OCI-LY1 (cell line): Measurements from ENCODE around the gene MMADHC.

Experiments
- H2AFZ ChIP-seq: fragments of 200-600 bp; sonication (generic), shearing (Covaris generic); 2 replicates; pipeline ENCODE4 v1.6.0; 2014; ENCODE audit warnings: antibody characterized with exemption, mild to moderate bottlenecking, low read length
- H3F3A ChIP-seq: fragments of 200-600 bp; sonication (generic), shearing (Covaris generic); 2 replicates; pipeline ENCODE4 v1.6.0; 2014; ENCODE audit warnings: mild to moderate bottlenecking, antibody characterized with exemption, low read length, moderate library complexity; ENCODE audit not compliant: insufficient read depth
- H3K27ac ChIP-seq: fragments of 200-600 bp; sonication (generic); 2 replicates; pipeline ENCODE4 v1.5.1; 2014; ENCODE audit warnings: low read length, mixed run types, mild to moderate bottlenecking, low read depth; ENCODE audit not compliant: poor library complexity, severe bottlenecking
- H3K27me3 ChIP-seq: fragments of 200-600 bp; sonication (generic); 2 replicates; pipeline ENCODE4 v1.6.0; 2014; ENCODE audit warnings: antibody characterized with exemption, mild to moderate bottlenecking, low read length, moderate library complexity; ENCODE audit not compliant: insufficient read depth
- H3K36me3 ChIP-seq: fragments of 200-600 bp; sonication (generic); 2 replicates; pipeline ENCODE4 v1.6.1; 2014; ENCODE audit warnings: mild to moderate bottlenecking, antibody characterized with exemption, low read length, moderate library complexity, mixed read lengths; ENCODE audit not compliant: insufficient read depth
- H3K4me1 ChIP-seq: fragments of 200-600 bp; sonication (generic); 2 replicates; pipeline ENCODE4 v1.5.1; 2014; ENCODE audit warnings: mild to moderate bottlenecking, low read length, moderate library complexity; ENCODE audit not compliant: insufficient read depth, severe bottlenecking
- H3K4me2 ChIP-seq: fragments of 200-600 bp; sonication (generic), shearing (Covaris generic); 2 replicates; pipeline ENCODE4 v1.6.1; 2014; ENCODE audit warnings: low read length
- H3K4me3 ChIP-seq: fragments of 200-600 bp; sonication (generic); 2 replicates; pipeline ENCODE4 v1.5.1; 2014; ENCODE audit warnings: low read length, low read depth, mild to moderate bottlenecking, mixed read lengths; ENCODE audit not compliant: poor library complexity, severe bottlenecking
- H3K79me2 ChIP-seq: fragments of 200-600 bp; shearing (Covaris generic); 2 replicates; pipeline ENCODE4 v1.6.1; 2016; ENCODE audit warnings: mixed run types, low read length, mixed read lengths; ENCODE audit not compliant: insufficient read depth
- H3K9ac ChIP-seq: fragments of 200-600 bp; sonication (generic), shearing (Covaris generic); 2 replicates; pipeline ENCODE4 v1.6.1; 2014; ENCODE audit warnings: mild to moderate bottlenecking, low read length, mixed read lengths
- H3K9me2 ChIP-seq: fragments of 200-600 bp; sonication (generic), shearing (Covaris generic); 2 replicates; pipeline ENCODE4 v1.6.1; 2014; ENCODE audit warnings: low read depth, mild to moderate bottlenecking, low read length, mixed read lengths
- H3K9me3 ChIP-seq: fragments of 200-600 bp; shearing (Covaris generic); 2 replicates; pipeline ENCODE4 v1.6.1; 2014; ENCODE audit warnings: low read length, mixed read lengths
- H4K20me1 ChIP-seq: fragments of 200-600 bp; sonication (generic), shearing (Covaris generic); 2 replicates; pipeline ENCODE4 v1.6.0; 2016; ENCODE audit warnings: mild to moderate bottlenecking, low read length; ENCODE audit not compliant: insufficient read depth
- EZH2 ChIP-seq: fragments of 200-600 bp; sonication (generic), shearing (Covaris generic); IDR thresholded peaks from 2 replicates; pipeline ENCODE4 v1.8.0; 2017; ENCODE audit warnings: borderline replicate concordance, mixed run types, mild to moderate bottlenecking, antibody characterized with exemption, low read length, moderate library complexity, mixed read lengths
- TF ChIP-seq, protein P1 (sequence below): fragments of 200-600 bp; sonication (generic), shearing (Covaris generic); IDR thresholded peaks from 2 replicates; pipeline ENCODE4 v1.5.1; 2017; ENCODE audit warnings: mild to moderate bottlenecking, antibody characterized with exemption, low read length, moderate library complexity, mixed read lengths

Gene MMADHC

DNA sequence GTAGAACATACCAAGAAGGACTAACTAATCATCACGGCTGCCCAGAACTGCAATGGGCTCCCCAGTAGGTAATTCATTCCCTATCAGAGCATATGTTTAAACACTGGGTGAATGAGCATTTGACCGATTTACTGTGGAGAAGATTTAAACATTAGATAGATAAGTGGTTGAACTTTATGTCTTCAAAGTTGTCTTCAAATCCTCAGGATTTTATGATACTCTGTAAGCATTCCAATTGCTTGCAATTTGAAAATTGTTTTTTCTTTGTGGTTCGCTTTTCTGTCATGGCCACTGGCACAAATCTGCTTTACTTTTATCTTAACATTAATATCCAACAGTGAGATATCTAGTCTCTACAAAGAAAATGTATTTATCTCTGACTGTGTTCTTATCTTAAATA is 37.7 kb upstream of the MMADHC start:
- H3K27me3 ChIP-seq, result no peaks in the 10 kb centered on the region
- no peak overlapping the region for H3K27ac ChIP-seq
- no peaks in the 10 kb centered on the region for H3K36me3 ChIP-seq
- no peaks in the 10 kb centered on the region for H4K20me1 ChIP-seq
- no peak overlapping the region for H3K4me3 ChIP-seq
- TF ChIP-seq, protein P1, sequence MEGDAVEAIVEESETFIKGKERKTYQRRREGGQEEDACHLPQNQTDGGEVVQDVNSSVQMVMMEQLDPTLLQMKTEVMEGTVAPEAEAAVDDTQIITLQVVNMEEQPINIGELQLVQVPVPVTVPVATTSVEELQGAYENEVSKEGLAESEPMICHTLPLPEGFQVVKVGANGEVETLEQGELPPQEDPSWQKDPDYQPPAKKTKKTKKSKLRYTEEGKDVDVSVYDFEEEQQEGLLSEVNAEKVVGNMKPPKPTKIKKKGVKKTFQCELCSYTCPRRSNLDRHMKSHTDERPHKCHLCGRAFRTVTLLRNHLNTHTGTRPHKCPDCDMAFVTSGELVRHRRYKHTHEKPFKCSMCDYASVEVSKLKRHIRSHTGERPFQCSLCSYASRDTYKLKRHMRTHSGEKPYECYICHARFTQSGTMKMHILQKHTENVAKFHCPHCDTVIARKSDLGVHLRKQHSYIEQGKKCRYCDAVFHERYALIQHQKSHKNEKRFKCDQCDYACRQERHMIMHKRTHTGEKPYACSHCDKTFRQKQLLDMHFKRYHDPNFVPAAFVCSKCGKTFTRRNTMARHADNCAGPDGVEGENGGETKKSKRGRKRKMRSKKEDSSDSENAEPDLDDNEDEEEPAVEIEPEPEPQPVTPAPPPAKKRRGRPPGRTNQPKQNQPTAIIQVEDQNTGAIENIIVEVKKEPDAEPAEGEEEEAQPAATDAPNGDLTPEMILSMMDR, result no peak
- TF ChIP-seq EZH2, result no peak
- no peaks in the 10 kb centered on the region for H3K9me2 ChIP-seq
- H3F3A ChIP-seq, result no peaks in the 10 kb centered on the region
- no peak overlapping the region for H3K9ac ChIP-seq
- H3K9me3 ChIP-seq, result no peaks in the 10 kb centered on the region
- H3K79me2 ChIP-seq, result no peaks in the 10 kb centered on the region
- H2AFZ ChIP-seq, result no peak overlapping the region
- no peaks in the 10 kb centered on the region for H3K4me1 ChIP-seq
- H3K4me2 ChIP-seq, result no peak overlapping the region

DNA sequence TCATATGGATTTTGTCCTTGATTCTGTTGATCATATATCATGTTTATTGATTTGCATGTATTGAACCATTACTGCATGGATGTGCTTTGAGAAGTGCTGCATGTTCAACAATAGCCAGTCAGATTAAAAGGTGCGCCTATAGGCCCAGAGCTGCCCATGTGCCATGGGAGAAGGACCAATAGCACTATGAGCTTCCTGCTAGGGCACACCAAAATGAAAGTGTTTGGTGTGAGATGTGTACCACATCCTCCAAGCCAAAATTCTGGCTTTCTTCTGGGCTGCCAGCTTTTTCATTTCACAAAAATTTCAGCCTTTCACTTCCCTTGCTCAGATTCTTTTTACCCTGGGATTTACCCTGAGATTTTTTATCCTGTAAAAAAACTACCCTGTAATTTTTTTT is 34.8 kb upstream of the MMADHC start:
- Histone ChIP-seq H3F3A (no peaks in the 10 kb centered on the region), H3K36me3 (no peaks in the 10 kb centered on the region), H3K4me2 (no peak overlapping the region), H3K9ac (no peak overlapping the region), H3K79me2 (no peaks in the 10 kb centered on the region), H3K9me3 (no peaks in the 10 kb centered on the region), H2AFZ (no peak overlapping the region), H3K4me3 (no peak overlapping the region), H3K9me2 (no peaks in the 10 kb centered on the region), H3K27ac (no peak overlapping the region), H4K20me1 (no peaks in the 10 kb centered on the region), H3K4me1 (no peaks in the 10 kb centered on the region), H3K27me3 (no peaks in the 10 kb centered on the region)
- TF ChIP-seq, protein P1, result no peak
- no peak for TF ChIP-seq EZH2

DNA sequence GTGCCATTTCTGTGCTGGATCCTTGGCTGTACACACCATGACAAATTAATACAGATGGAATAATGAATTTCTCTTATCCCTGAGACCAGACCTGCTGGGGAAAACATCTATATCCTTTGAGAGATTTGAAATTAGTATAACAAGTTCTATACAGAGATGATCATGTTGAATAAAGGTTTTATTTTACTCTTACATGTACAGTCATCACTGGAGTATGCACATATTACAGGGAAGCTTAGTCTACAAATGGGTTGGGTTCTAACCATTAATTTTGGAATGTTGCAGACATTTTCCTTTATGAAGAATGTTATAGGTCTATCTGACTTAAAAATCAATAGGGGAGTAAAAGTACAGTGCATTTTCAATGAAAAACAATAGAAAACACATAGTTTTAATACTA is 29.9 kb upstream of the MMADHC start:
- H3K4me3 ChIP-seq, result no peak overlapping the region
- no peak overlapping the region for H3K27ac ChIP-seq
- no peaks in the 10 kb centered on the region for H3K9me3 ChIP-seq
- no peaks in the 10 kb centered on the region for H3K9me2 ChIP-seq
- H4K20me1 ChIP-seq, result no peaks in the 10 kb centered on the region
- no peaks in the 10 kb centered on the region for H3K79me2 ChIP-seq
- H3K27me3 ChIP-seq, result no peaks in the 10 kb centered on the region
- no peak overlapping the region for H3K4me2 ChIP-seq
- H3F3A ChIP-seq, result no peaks in the 10 kb centered on the region
- no peaks in the 10 kb centered on the region for H3K4me1 ChIP-seq
- no peak overlapping the region for H2AFZ ChIP-seq
- no peak overlapping the region for H3K9ac ChIP-seq
- no peaks in the 10 kb centered on the region for H3K36me3 ChIP-seq
- TF ChIP-seq EZH2, result no peak
- TF ChIP-seq, protein P1, result no peak
